Endothelial cell of umbilical vein (primary cell): ENCODE data around the gene CHMP3. TPM values are rescaled to one million over a fixed set of nuclear protein-coding genes. Genes with fewer than 3 reads are reported as not detected.

Source experiments
- BruUV-seq: library from RNA; stranded (reverse); fragments of 400-500 nt; replicated peaks from 2 replicates; lab custom pipeline; 2021; lab: Mats Ljungman, UMichigan
- CTCF ChIA-PET: fragments of 300-600, 350-600 bp; sonication (Branson Sonifier 250); formaldehyde crosslinking; loops from one replicate; lab custom pipeline; 2021; ENCODE audit warnings: antibody characterized with exemption, inconsistent platforms; lab: Charles Lee
- POLR2A ChIA-PET: fragments of 300-600, 350-600 bp; sonication (Branson Sonifier 250); formaldehyde crosslinking; loops from one replicate; lab custom pipeline; 2021; ENCODE audit warnings: antibody characterized with exemption, inconsistent platforms; lab: Charles Lee
- DNase-seq: peaks from one replicate; pipeline ENCODE4 v3.0.0-alpha.2; 2011; ENCODE audit warnings: low read depth, low spot score
- FAIRE-seq: peaks from 2 replicates; lab custom pipeline; 2011; peaks lifted over from hg19 to GRCh38; lab: Jason Lieb, UNC
- H2AFZ ChIP-seq: 2 replicates; pipeline ENCODE4 v1.6.0; 2012; ENCODE audit warnings: low read depth, low read length, control low read depth, inconsistent platforms
- H3K27ac ChIP-seq: 2 replicates; pipeline ENCODE4 v1.5.1; 2011; ENCODE audit warnings: low read depth, mild to moderate bottlenecking, control low read depth, low read length, moderate library complexity; ENCODE audit not compliant: insufficient read depth
- H3K27me3 ChIP-seq, 2 experiments: 2 replicates each; pipeline versions ENCODE4 v1.6.0 to v1.6.1; 2011; ENCODE audit warnings: low read length in 2 of 2, mixed read lengths in 1 of 2; ENCODE audit not compliant: control insufficient read depth in 2 of 2, insufficient read depth in 2 of 2
- H3K36me3 ChIP-seq, 2 experiments: 2 replicates in 1 of 2; 3 replicates in 1 of 2; pipeline ENCODE4 v1.5.1; 2011; ENCODE audit warnings: low read length in 2 of 2, mild to moderate bottlenecking in 1 of 2, moderate library complexity in 1 of 2; ENCODE audit not compliant: control insufficient read depth in 2 of 2, insufficient read depth in 2 of 2; ENCODE audit errors: extremely low read depth in 1 of 2
- H3K4me1 ChIP-seq: 3 replicates; pipeline ENCODE4 v1.5.1; 2011; ENCODE audit warnings: mild to moderate bottlenecking, low read length; ENCODE audit not compliant: control insufficient read depth, insufficient read depth; ENCODE audit errors: extremely low read depth
- H3K4me2 ChIP-seq: 2 replicates; pipeline ENCODE4 v1.6.1; 2011; ENCODE audit warnings: low read length, control low read depth, mixed read lengths; ENCODE audit not compliant: insufficient read depth
- H3K4me3 ChIP-seq, 3 experiments: fragments of 200-600 bp in 1 of 3; sonication (generic), shearing (Covaris generic) in 1 of 3; replicated peaks in 1 of 3; 2 replicates each; pipeline ENCODE4 v1.5.1; 2011 to 2016; ENCODE audit warnings: control low read depth in 3 of 3, low read length in 3 of 3, mild to moderate bottlenecking in 2 of 3, inconsistent platforms in 1 of 3, low read depth in 1 of 3, moderate library complexity in 1 of 3; ENCODE audit not compliant: insufficient read depth in 1 of 3
- H3K79me2 ChIP-seq: 2 replicates; pipeline ENCODE4 v1.6.0; 2012; ENCODE audit warnings: low read length, inconsistent platforms; ENCODE audit not compliant: control insufficient read depth, insufficient read depth
- H3K9ac ChIP-seq: replicated peaks from 2 replicates; pipeline ENCODE3; 2011; ENCODE audit warnings: low read length, control low read depth; ENCODE audit not compliant: insufficient read depth; ENCODE audit errors: extremely low read depth
- H3K9me1 ChIP-seq: replicated peaks from 3 replicates; pipeline ENCODE4 v1.6.0; 2011; ENCODE audit warnings: mild to moderate bottlenecking, low read length; ENCODE audit not compliant: control insufficient read depth, insufficient read depth; ENCODE audit errors: extremely low read depth
- H3K9me3 ChIP-seq: replicated peaks from 2 replicates; pipeline ENCODE4 v1.5.1; 2012; ENCODE audit warnings: low read length, inconsistent platforms; ENCODE audit not compliant: control insufficient read depth, insufficient read depth
- H4K20me1 ChIP-seq: replicated peaks from 2 replicates; pipeline ENCODE3; 2011; ENCODE audit warnings: mild to moderate bottlenecking, low read length; ENCODE audit not compliant: control insufficient read depth, insufficient read depth; ENCODE audit errors: extremely low read depth
- CTCF ChIP-seq, 2 donors: IDR thresholded peaks; 1 replicate in 1 of 2; 2 replicates in 1 of 2; pipeline ENCODE4 v1.5.1; 2011; ENCODE audit warnings: low read length in 2 of 2, mild to moderate bottlenecking in 2 of 2, moderate library complexity in 2 of 2, control low read depth in 1 of 2, inconsistent platforms in 1 of 2, low read depth in 1 of 2; ENCODE audit not compliant: insufficient read depth in 1 of 2; ENCODE audit errors: extremely low read depth in 1 of 2
- EZH2 ChIP-seq: IDR thresholded peaks from 2 replicates; pipeline ENCODE4 v1.6.1; 2012; ENCODE audit warnings: borderline replicate concordance, low read depth, mild to moderate bottlenecking, moderate library complexity, low read length, inconsistent platforms; ENCODE audit not compliant: severe bottlenecking
- FOS ChIP-seq: IDR thresholded peaks from 2 replicates; pipeline ENCODE4 v1.6.1; 2011; ENCODE audit warnings: mild to moderate bottlenecking, low read length, moderate library complexity, borderline replicate concordance; ENCODE audit not compliant: insufficient read depth
- GATA2 ChIP-seq: IDR thresholded peaks from 2 replicates; pipeline ENCODE4 v1.7.0; 2011; ENCODE audit warnings: low read depth, mild to moderate bottlenecking, moderate library complexity, mixed read lengths, low read length; ENCODE audit not compliant: insufficient read length, insufficient read depth
- JUN ChIP-seq: IDR thresholded peaks from 2 replicates; pipeline ENCODE4 v1.6.1; 2011; ENCODE audit warnings: borderline replicate concordance, low read depth; ENCODE audit not compliant: insufficient read length, insufficient read depth
- MAX ChIP-seq: IDR thresholded peaks from 2 replicates; pipeline ENCODE4 v1.6.1; 2011; ENCODE audit not compliant: insufficient read depth, insufficient read length
- MYC ChIP-seq: IDR thresholded peaks from one replicate; pipeline ENCODE4 v1.6.1; 2011; ENCODE audit warnings: mild to moderate bottlenecking, low read depth, low read length
- POLR2A ChIP-seq: IDR thresholded peaks from 2 replicates; pipeline ENCODE4 v1.6.1; 2012; ENCODE audit warnings: low read depth, mild to moderate bottlenecking, control low read depth, low read length
- POLR2AphosphoS5 ChIP-seq: IDR thresholded peaks from 2 replicates; pipeline ENCODE4 v1.6.1; 2012; ENCODE audit warnings: low read depth, mild to moderate bottlenecking, control low read depth, low read length, moderate library complexity; ENCODE audit not compliant: insufficient read depth
- dilution Hi-C: fragments of 300-500 bp; cut with MboI; formaldehyde crosslinking; loops from one replicate; pipeline ENCODE4 v1.15.0; 2019; ENCODE audit warnings: low sequenced_read_pairs; ENCODE audit not compliant: extremely low pct_ligation_motif_present
- intact Hi-C: fragments of 100-400 bp; cut with micrococcal nuclease; formaldehyde crosslinking; loops from one replicate; pipeline ENCODE4 v1.10.0; 2022
- polyA plus RNA-seq, 4 experiments: library from polyadenylated mRNA; depleted of rRNA in 3 of 4; stranded (reverse) in 3 of 4; unstranded in 1 of 4; fragments of >200 nt; gene quantifications; 2 replicates each; pipeline versions ENCODE4 v1.2.1 to v1.2.3, GENCODE V29; 2011 to 2012; ENCODE audit warnings: missing spikeins in 1 of 4
- total RNA-seq: library from RNA; stranded (reverse); gene quantifications from 2 replicates; pipeline ENCODE4 v1.2.3, GENCODE V29; 2021

CHMP3 gene
- total and polyA plus RNA-seq, 2 donors (not counting 3 experiments of a cell fraction or from before 2014, with no cell fraction given): 48.1 to 92.2 TPM

GRCh38 chr2:86513948-86514660, 49.1 kb downstream of the CHMP3 start:
- intact Hi-C loops: no loop called here
- no peak overlapping the region for H3K9ac ChIP-seq

More at GRCh38 chr2:86513948-86514660, 49.1 kb downstream of the CHMP3 start:
- no peak for FAIRE-seq
- Histone ChIP-seq H3K36me3 (peaks cover 4 to 6% of the 10 kb centered on the region in 2 experiments), H3K27me3 (no peaks in the 10 kb centered on the region), H3K9me3 (no peaks in the 10 kb centered on the region), H3K9me1 (no peaks in the 10 kb centered on the region), H2AFZ (no peak overlapping the region), H4K20me1 (no peaks in the 10 kb centered on the region), H3K79me2 (no peaks in the 10 kb centered on the region), H3K4me3 (no peak overlapping the region), H3K27ac (no peak overlapping the region), H3K4me1 (no peaks in the 10 kb centered on the region), H3K4me2 (no peak overlapping the region)
- ChIA-PET POLR2A (no interaction called here), CTCF (no interaction called here)
- BruUV-seq: no TSS peak
- dilution Hi-C loops: no loop called here
- no peak for DNase-seq
- no peak for TF ChIP-seq MYC
- TF ChIP-seq POLR2AphosphoS5: no peak
- TF ChIP-seq GATA2: no peak
- no peak for TF ChIP-seq JUN
- TF ChIP-seq EZH2: no peak
- TF ChIP-seq POLR2A: no peak
- TF ChIP-seq CTCF (IDR thresholded peaks at IDR 0.05; ENCODE audit: extremely low read depth in 1 of 2, insufficient read depth in 1 of 2, low read depth in 1 of 2, low read length in 2 of 2): no peak
- no peak for TF ChIP-seq MAX
- TF ChIP-seq FOS: no peak
